Measurements from ENCODE around the gene BMP6. TPM values are rescaled to one million over a fixed set of nuclear protein-coding genes. Genes with fewer than 3 reads are reported as not detected.

The BMP6 gene
- polyA plus RNA-seq, 1 donor (not counting 4 experiments of a cell fraction or from before 2014, with no cell fraction given) = 0.05 TPM

- peak; percentile 42 for TF ChIP-seq EZH2 (IDR thresholded peaks at IDR 0.05; ENCODE audit: low read length)
- no peak for TF ChIP-seq CTCF (optimal IDR thresholded peaks at IDR 0.05 in 1 of 3, IDR thresholded peaks at IDR 0.05 in 1 of 3, conservative IDR thresholded peaks at IDR 0.05 in 1 of 3; ENCODE audit: extremely low read depth in 1 of 3, insufficient read depth in 2 of 3, low read length in 3 of 3)
- no peaks in the 10 kb centered on the region for H3K9me3 ChIP-seq (ENCODE audit: control insufficient read depth, low read depth, low read length)
- no peaks in the 10 kb centered on the region for H3K9me1 ChIP-seq (ENCODE audit: control insufficient read depth, extremely low read depth, insufficient read depth, low read length)
- H3K4me3 ChIP-seq (ENCODE audit: control insufficient read depth in 2 of 3, extremely low read depth in 1 of 3, insufficient read depth in 2 of 3, low read depth in 1 of 3, low read length in 3 of 3) = peak overlapping the region in 2 of 3 experiments; percentile 36 to 49
- H2AFZ ChIP-seq (ENCODE audit: control insufficient read depth, low read length) = peak overlapping the region; percentile 6
- H3K9ac ChIP-seq (ENCODE audit: control insufficient read depth, extremely low read depth, insufficient read depth, low read length) = no peak overlapping the region
- DNase-seq (ENCODE audit: low read depth, low spot score) (no peak), FAIRE-seq (no peak)
- H3K79me2 ChIP-seq (ENCODE audit: control insufficient read depth, insufficient read depth, low read length) = no peaks in the 10 kb centered on the region
- H3K4me1 ChIP-seq (ENCODE audit: control insufficient read depth, extremely low read depth, insufficient read depth, low read length) = peaks cover 25% of the 10 kb centered on the region
- peaks cover 65% of the 10 kb centered on the region for H3K27me3 ChIP-seq (ENCODE audit: control insufficient read depth, extremely low read depth, insufficient read depth, low read length)
- dilution Hi-C loops (cut with MboI; ENCODE audit: extremely low pct_ligation_motif_present, low sequenced_read_pairs) = no loop called here
- no peaks in the 10 kb centered on the region for H3K36me3 ChIP-seq (ENCODE audit: control insufficient read depth in 2 of 2, extremely low read depth in 1 of 2, insufficient read depth in 2 of 2, low read length in 2 of 2)
- no peak overlapping the region for H3K27ac ChIP-seq (ENCODE audit: control insufficient read depth, insufficient read depth, low read length)
- no peaks in the 10 kb centered on the region for H4K20me1 ChIP-seq (ENCODE audit: control insufficient read depth, extremely low read depth, insufficient read depth, low read length)
- H3K4me2 ChIP-seq (ENCODE audit: control insufficient read depth, extremely low read depth, insufficient read depth, low read depth, low read length) = peak overlapping the region; percentile 74
Observed at GRCh38 chr6:7727946-7728854, 2.3 kb downstream of the BMP6 start.

GRCh38 chr6:7728855-7729590 is 3.1 kb downstream of the BMP6 start:
- no peak for DNase-seq (ENCODE audit: low read depth, low spot score)
- H3K9me3 ChIP-seq (ENCODE audit: control insufficient read depth, low read depth, low read length) = no peaks in the 10 kb centered on the region
- no peaks in the 10 kb centered on the region for H3K79me2 ChIP-seq (ENCODE audit: control insufficient read depth, insufficient read depth, low read length)
- no peak overlapping the region for H3K27ac ChIP-seq (ENCODE audit: control insufficient read depth, insufficient read depth, low read length)
- dilution Hi-C loops (cut with MboI; ENCODE audit: extremely low pct_ligation_motif_present, low sequenced_read_pairs) = no loop called here
- TF ChIP-seq CTCF (optimal IDR thresholded peaks at IDR 0.05 in 1 of 3, IDR thresholded peaks at IDR 0.05 in 1 of 3, conservative IDR thresholded peaks at IDR 0.05 in 1 of 3; ENCODE audit: extremely low read depth in 1 of 3, insufficient read depth in 2 of 3, low read length in 3 of 3) (no peak), EZH2 (IDR thresholded peaks at IDR 0.05; ENCODE audit: low read length) (no peak)
- peaks cover 58% of the 10 kb centered on the region for H3K27me3 ChIP-seq (ENCODE audit: control insufficient read depth, extremely low read depth, insufficient read depth, low read length)
- H2AFZ ChIP-seq (ENCODE audit: control insufficient read depth, low read length) = peak overlapping the region; percentile 6
- no peak for FAIRE-seq
- H3K9ac ChIP-seq (ENCODE audit: control insufficient read depth, extremely low read depth, insufficient read depth, low read length) = no peak overlapping the region
- no peaks in the 10 kb centered on the region for H3K9me1 ChIP-seq (ENCODE audit: control insufficient read depth, extremely low read depth, insufficient read depth, low read length)
- H3K36me3 ChIP-seq (ENCODE audit: control insufficient read depth in 2 of 2, extremely low read depth in 1 of 2, insufficient read depth in 2 of 2, low read length in 2 of 2) = no peaks in the 10 kb centered on the region
- peaks cover 25% of the 10 kb centered on the region for H3K4me1 ChIP-seq (ENCODE audit: control insufficient read depth, extremely low read depth, insufficient read depth, low read length)
- peak overlapping the region; percentile 74 for H3K4me2 ChIP-seq (ENCODE audit: control insufficient read depth, extremely low read depth, insufficient read depth, low read depth, low read length)
- H3K4me3 ChIP-seq (ENCODE audit: control insufficient read depth in 2 of 3, extremely low read depth in 1 of 3, insufficient read depth in 2 of 3, low read depth in 1 of 3, low read length in 3 of 3) = peak overlapping the region in 2 of 3 experiments; percentile 36 to 49
- H4K20me1 ChIP-seq (ENCODE audit: control insufficient read depth, extremely low read depth, insufficient read depth, low read length) = no peaks in the 10 kb centered on the region

Measured in keratinocyte (primary cell).